H9 (cell line): ENCODE results near the gene FNDC3A. TPM values are rescaled to one million over a fixed set of nuclear protein-coding genes. Genes with fewer than 3 reads are reported as not detected.

Experiments
- DNase-seq: peaks from one replicate; pipeline ENCODE4 v3.0.0-alpha.2; 2017
- H2AFZ ChIP-seq: one replicate; pipeline ENCODE4 v1.6.1; 2013; ENCODE audit warnings: mild to moderate bottlenecking, low read length, control low read depth, moderate library complexity
- H2AK5ac ChIP-seq: 2 replicates; pipeline ENCODE4 v1.6.1; 2013; ENCODE audit warnings: low read length, control low read depth, mixed read lengths; ENCODE audit not compliant: insufficient read length
- H2BK120ac ChIP-seq: one replicate; pipeline ENCODE4 v1.6.1; 2013; ENCODE audit warnings: low read depth, mild to moderate bottlenecking, low read length, control low read depth, inconsistent platforms; ENCODE audit not compliant: poor library complexity, severe bottlenecking
- H2BK12ac ChIP-seq: 2 replicates; pipeline ENCODE4 v1.6.1; 2013; ENCODE audit warnings: low read length, control low read depth, mixed read lengths, low read depth; ENCODE audit not compliant: insufficient read length
- H2BK15ac ChIP-seq: 2 replicates; pipeline ENCODE4 v1.6.1; 2013; ENCODE audit warnings: low read depth, low read length, control low read depth
- H2BK20ac ChIP-seq: one replicate; pipeline ENCODE4 v1.6.1; 2013; ENCODE audit warnings: low read depth, mild to moderate bottlenecking, low read length, control low read depth, inconsistent platforms; ENCODE audit not compliant: poor library complexity, severe bottlenecking
- H2BK5ac ChIP-seq: 2 replicates; pipeline ENCODE4 v1.6.1; 2013; ENCODE audit warnings: low read length, control low read depth, mixed read lengths; ENCODE audit not compliant: insufficient read length
- H3K14ac ChIP-seq: 2 replicates; pipeline ENCODE4 v1.6.1; 2013; ENCODE audit warnings: low read length, control low read depth; ENCODE audit not compliant: insufficient read depth
- H3K18ac ChIP-seq: 2 replicates; pipeline ENCODE4 v1.6.1; 2013; ENCODE audit warnings: low read depth, mild to moderate bottlenecking, mixed read lengths, low read length, control low read depth; ENCODE audit not compliant: insufficient read length
- H3K23ac ChIP-seq: 2 replicates; pipeline ENCODE4 v1.6.1; 2013; ENCODE audit warnings: low read length, control low read depth, mixed read lengths, low read depth; ENCODE audit not compliant: insufficient read length
- H3K23me2 ChIP-seq: 2 replicates; pipeline ENCODE4 v1.6.1; 2013; ENCODE audit warnings: low read depth, mild to moderate bottlenecking, mixed read lengths, low read length, control low read depth; ENCODE audit not compliant: insufficient read length, poor library complexity, severe bottlenecking
- H3K27ac ChIP-seq: 2 replicates; pipeline ENCODE4 v1.5.1; 2013; ENCODE audit warnings: low read length, control low read depth, mixed read lengths, low read depth; ENCODE audit not compliant: insufficient read length
- H3K27me3 ChIP-seq: 2 replicates; pipeline ENCODE4 v1.6.1; 2013; ENCODE audit warnings: low read length, control low read depth, inconsistent platforms; ENCODE audit not compliant: insufficient read depth
- H3K4ac ChIP-seq: 2 replicates; pipeline ENCODE4 v1.6.1; 2013; ENCODE audit warnings: low read depth, mild to moderate bottlenecking, control low read depth, inconsistent platforms, low read length, moderate library complexity
- H3K4me1 ChIP-seq: 2 replicates; pipeline ENCODE4 v1.6.1; 2013; ENCODE audit warnings: low read length, control low read depth, inconsistent platforms; ENCODE audit not compliant: insufficient read depth
- H3K4me2 ChIP-seq: 2 replicates; pipeline ENCODE4 v1.6.1; 2013; ENCODE audit warnings: low read length, control low read depth, mixed read lengths; ENCODE audit not compliant: insufficient read length, insufficient read depth
- H3K56ac ChIP-seq: 2 replicates; pipeline ENCODE4 v1.6.1; 2013; ENCODE audit warnings: low read depth, mild to moderate bottlenecking, mixed read lengths, low read length, control low read depth; ENCODE audit not compliant: insufficient read length
- H3K79me1 ChIP-seq: 2 replicates; pipeline ENCODE4 v1.6.1; 2013; ENCODE audit warnings: low read depth, mild to moderate bottlenecking, moderate library complexity, low read length, control low read depth, inconsistent platforms; ENCODE audit not compliant: insufficient read depth, poor library complexity, severe bottlenecking
- H3K79me2 ChIP-seq: 2 replicates; pipeline ENCODE4 v1.6.1; 2013; ENCODE audit warnings: low read length, control low read depth, inconsistent platforms; ENCODE audit not compliant: insufficient read depth
- H3K9ac ChIP-seq: 2 replicates; pipeline ENCODE4 v1.6.1; 2013; ENCODE audit warnings: low read length, control low read depth, mixed read lengths; ENCODE audit not compliant: insufficient read length; ENCODE audit errors: extremely low read depth
- H3K9me3 ChIP-seq: one replicate; pipeline ENCODE4 v1.6.1; 2013; ENCODE audit warnings: low read depth, low read length, inconsistent platforms; ENCODE audit not compliant: control insufficient read depth
- H3T11ph ChIP-seq: one replicate; pipeline ENCODE4 v1.6.1; 2013; ENCODE audit warnings: mild to moderate bottlenecking, low read length, control low read depth, inconsistent platforms
- H4K20me1 ChIP-seq: one replicate; pipeline ENCODE4 v1.6.1; 2013; ENCODE audit not compliant: control insufficient read depth, insufficient read length, insufficient read depth
- H4K5ac ChIP-seq: 2 replicates; pipeline ENCODE4 v1.6.1; 2013; ENCODE audit warnings: low read depth, mild to moderate bottlenecking, mixed read lengths, low read length, control low read depth; ENCODE audit not compliant: insufficient read length
- H4K8ac ChIP-seq: replicated peaks from 2 replicates; pipeline ENCODE4 v1.6.1; 2013; ENCODE audit warnings: low read length, control low read depth, mixed read lengths, low read depth; ENCODE audit not compliant: insufficient read length
- H4K91ac ChIP-seq: 2 replicates; pipeline ENCODE4 v1.6.1; 2013; ENCODE audit warnings: low read depth, mild to moderate bottlenecking, moderate library complexity, mixed read lengths, low read length, control low read depth; ENCODE audit not compliant: insufficient read length
- H3K27ac Mint-ChIP-seq, 3 experiments: 2 replicates in 2 of 3; 3 replicates in 1 of 3; pipeline ENCODE4 v1.8.0; 2020 to 2021; ENCODE audit warnings: mixed read lengths in 3 of 3, mild to moderate bottlenecking in 1 of 3, moderate library complexity in 1 of 3
- H3K27me3 Mint-ChIP-seq: 2 replicates; pipeline ENCODE4 v1.8.0; 2021; ENCODE audit warnings: low read depth, mild to moderate bottlenecking, moderate library complexity, mixed read lengths
- H3K36me3 Mint-ChIP-seq, 3 experiments: 2 replicates in 2 of 3; 3 replicates in 1 of 3; pipeline ENCODE4 v1.8.0; 2020 to 2021; ENCODE audit warnings: low read depth in 3 of 3, mixed read lengths in 3 of 3; ENCODE audit not compliant: insufficient read depth in 1 of 3
- H3K4me1 Mint-ChIP-seq, 2 experiments: 2 replicates each; pipeline ENCODE4 v1.8.0; 2020; ENCODE audit warnings: mixed read lengths in 2 of 2
- H3K4me3 Mint-ChIP-seq, 2 experiments: 2 replicates in 1 of 2; 3 replicates in 1 of 2; pipeline ENCODE4 v1.8.0; 2020 to 2021; ENCODE audit warnings: mild to moderate bottlenecking in 2 of 2, mixed read lengths in 2 of 2, moderate library complexity in 1 of 2
- H3K9me3 Mint-ChIP-seq, 2 experiments: 2 replicates in 1 of 2; 3 replicates in 1 of 2; pipeline ENCODE4 v1.8.0; 2020; ENCODE audit warnings: mild to moderate bottlenecking in 2 of 2, mixed read lengths in 2 of 2, moderate library complexity in 1 of 2
- CTCF ChIP-seq: fragments of 200-600 bp; sonication (generic); conservative IDR thresholded peaks from 3 replicates; pipeline ENCODE4 v1.8.0; 2021; ENCODE audit warnings: antibody characterized with exemption, mild to moderate bottlenecking
- WGBS: extraction: QIAGEN DNeasy Blood & Tissue Kit; methylation state at CpG from one replicate; pipeline ENCODE4 v1.1.7; 2013; ENCODE audit warnings: missing lambda C conversion rate, low lambda C conversion rate, mixed read lengths; ENCODE audit not compliant: insufficient read length; ENCODE audit errors: extremely low coverage; 5-methylcytosine and 5-hydroxymethylcytosine counted together
- total RNA-seq: library from RNA; stranded (reverse); gene quantifications from 2 replicates; pipeline ENCODE4 v1.2.1, GENCODE V29; 2021

Gene FNDC3A
- total RNA-seq, 1 experiment from 2014 or later: 27.4 TPM

GRCh38 chr13:49258089-49258796 lies 282.5 kb downstream of the FNDC3A start:
- Histone ChIP-seq H3K23ac (no peak overlapping the region), H3K4ac (no peak overlapping the region), H3K14ac (no peak overlapping the region), H3T11ph (no peak overlapping the region), H4K8ac (no peak overlapping the region), H3K79me2 (no peaks in the 10 kb centered on the region), H2BK15ac (no peak overlapping the region), H2BK20ac (no peak overlapping the region), H3K9ac (no peak overlapping the region), H2BK120ac (no peak overlapping the region), H3K18ac (no peak overlapping the region), H3K56ac (no peak overlapping the region), H3K79me1 (no peaks in the 10 kb centered on the region), H2BK12ac (no peak overlapping the region), H3K27me3 (no peaks in the 10 kb centered on the region), H3K23me2 (no peaks in the 10 kb centered on the region), H4K5ac (no peak overlapping the region), H4K20me1 (no peaks in the 10 kb centered on the region), H3K27ac (no peak overlapping the region), H2AFZ (no peak overlapping the region), H3K9me3 (no peaks in the 10 kb centered on the region), H2BK5ac (no peak overlapping the region), H3K4me1 (no peaks in the 10 kb centered on the region), H3K4me2 (no peak overlapping the region), H4K91ac (no peak overlapping the region), H2AK5ac (no peak overlapping the region)
- no peak for DNase-seq
- 100% methylated on average over 2 of the region's 3 CpGs for WGBS
- Mint-ChIP-seq H3K4me1 (peaks cover 1 to 5% of the 10 kb centered on the region in 2 experiments; a peak in 3 of 4 replicates), H3K27me3 (no peaks in the 10 kb centered on the region), H3K36me3 (peaks cover 0 to 3% (median 0%) of the 10 kb centered on the region in 3 experiments; a peak in 3 of 7 replicates), H3K27ac (no peak overlapping the region), H3K9me3 (no peaks in the 10 kb centered on the region), H3K4me3 (no peak overlapping the region)
- no peak for TF ChIP-seq CTCF

Other genes with a start within 250 kb of the FNDC3A start
- gene MLNR, start 244.4 kb downstream of the FNDC3A start, total RNA-seq: not detected in 2 replicates